ENCODE measurements around the gene SMIM10L1. TPM values are rescaled to one million over a fixed set of nuclear protein-coding genes. Genes with fewer than 3 reads are reported as not detected.

SMIM10L1 gene
- total and polyA plus RNA-seq, 2 donors (not counting 1 experiment from before 2014, with no cell fraction given), result 3.6 to 9.6 TPM

- DNase-seq (no peak), ATAC-seq (ENCODE audit: low read depth) (no peak)
- Histone ChIP-seq H3K9me3 (ENCODE audit: control extremely low read depth in 1 of 3, control insufficient read depth in 2 of 3, insufficient read depth in 1 of 3, low read length in 2 of 3) (peaks cover 0 to 1% (median under 1%) of the 10 kb centered on the region in 3 donors), H3K79me2 (ENCODE audit: control insufficient read depth, insufficient read depth, low read length) (no peaks in the 10 kb centered on the region), H3K4me2 (replicated peaks; ENCODE audit: low read depth, low read length, poor library complexity, severe bottlenecking) (no peak overlapping the region), H3K4me1 (ENCODE audit: control insufficient read depth in 2 of 2, insufficient read depth in 2 of 2, low read length in 2 of 2) (no peaks in the 10 kb centered on the region), H3K27ac (ENCODE audit: low read length in 2 of 2) (no peak overlapping the region), H4K20me1 (ENCODE audit: control insufficient read depth, insufficient read depth, low read length, poor library complexity, severe bottlenecking) (no peaks in the 10 kb centered on the region), H3K9ac (ENCODE audit: low read length) (no peak overlapping the region), H3K27me3 (replicated peaks in 1 of 4; ENCODE audit: control extremely low read depth in 1 of 4, control insufficient read depth in 3 of 4, insufficient read depth in 4 of 4, low read length in 3 of 4) (no peaks in the 10 kb centered on the region), H3K36me3 (replicated peaks in 1 of 2; ENCODE audit: control extremely low read depth in 1 of 2, control insufficient read depth in 1 of 2, extremely low read depth in 1 of 2, insufficient read depth in 2 of 2, low read length in 1 of 2) (no peaks in the 10 kb centered on the region), H3K4me3 (ENCODE audit: control extremely low read depth in 1 of 5, extremely low read depth in 1 of 5, insufficient read depth in 1 of 5, low read depth in 2 of 5, low read length in 4 of 5) (no peak overlapping the region), H2AFZ (ENCODE audit: insufficient read depth, low read depth, low read length, poor library complexity, severe bottlenecking) (no peak overlapping the region)
- Mint-ChIP-seq H3K9me3 (ENCODE audit: insufficient read depth) (no peaks in the 10 kb centered on the region), H3K27ac (no peak overlapping the region), H3K27me3 (no peaks in the 10 kb centered on the region), H3K4me1 (no peaks in the 10 kb centered on the region), H3K4me3 (no peak overlapping the region)
- intact Hi-C loops (cut with micrococcal nuclease), result no loop called here
- POLR2A ChIA-PET, result no interaction called here
- CTCF ChIA-PET, result interaction anchor here (0.8 kb wide), 1 partner anchor 9 kb away, joined by 3 read pairs; no protein-coding TSS in a partner anchor
- TF ChIP-seq CTCF (IDR thresholded peaks at IDR 0.05), result no peak
- 90% methylated on average over 1 of the region's 1 CpG for WGBS (ENCODE audit: insufficient coverage)
These were observed 38.1 kb downstream of the SMIM10L1 start for GRCh38 chr12:11209113-11209512.

Other genes starting within 250 kb of the SMIM10L1 start
- gene PRH2, start 242.0 kb upstream of the SMIM10L1 start, total RNA-seq, result not detected in 2 replicates
- 0.89 and 2.6 TPM in 2 replicates for gene PRH2, start 242.0 kb upstream of the SMIM10L1 start, polyA plus RNA-seq
- gene TAS2R14, start 231.9 kb upstream of the SMIM10L1 start, total RNA-seq, result 1.4 and 3.4 TPM in 2 replicates
- 2.8 and 4.3 TPM in 2 replicates for gene TAS2R14, start 231.9 kb upstream of the SMIM10L1 start, polyA plus RNA-seq
- gene TAS2R50, start 184.3 kb upstream of the SMIM10L1 start, total RNA-seq, result 1.9 and 2.0 TPM in 2 replicates
- 0.28 and 0.46 TPM in 2 replicates for gene TAS2R50, start 184.3 kb upstream of the SMIM10L1 start, polyA plus RNA-seq
- 3.4 and 4.0 TPM in 2 replicates for gene TAS2R20, start 172.9 kb upstream of the SMIM10L1 start, total RNA-seq
- 1.0 and 1.7 TPM in 2 replicates for gene TAS2R20, start 172.9 kb upstream of the SMIM10L1 start, polyA plus RNA-seq
- 3.6 and 5.7 TPM in 2 replicates for gene TAS2R19, start 148.6 kb upstream of the SMIM10L1 start, total RNA-seq
- 0.34 and 0.42 TPM in 2 replicates for gene TAS2R19, start 148.6 kb upstream of the SMIM10L1 start, polyA plus RNA-seq
- 5.0 and 5.7 TPM in 2 replicates for gene TAS2R31, start 139.8 kb upstream of the SMIM10L1 start, total RNA-seq
- 0.63 and 0.86 TPM in 2 replicates for gene TAS2R31, start 139.8 kb upstream of the SMIM10L1 start, polyA plus RNA-seq
- gene TAS2R46, start 108.9 kb upstream of the SMIM10L1 start, total RNA-seq, result 2.1 and 2.6 TPM in 2 replicates
- gene TAS2R46, start 108.9 kb upstream of the SMIM10L1 start, polyA plus RNA-seq, result 0.13 and 0.32 TPM in 2 replicates
- gene TAS2R43, start 78.9 kb upstream of the SMIM10L1 start, total RNA-seq, result 4.8 and 5.0 TPM in 2 replicates
- 0.17 TPM in 1 of 2 replicates, not detected in the other for gene TAS2R43, start 78.9 kb upstream of the SMIM10L1 start, polyA plus RNA-seq
- gene TAS2R30, start 36.5 kb upstream of the SMIM10L1 start, total RNA-seq, result 9.5 and 11.2 TPM in 2 replicates
- gene TAS2R30, start 36.5 kb upstream of the SMIM10L1 start, polyA plus RNA-seq, result not detected in 2 replicates
- gene TAS2R42, start 15.7 kb downstream of the SMIM10L1 start, total RNA-seq, result not detected in 2 replicates
- not detected in 2 replicates for gene TAS2R42, start 15.7 kb downstream of the SMIM10L1 start, polyA plus RNA-seq
- not detected in 2 replicates for gene PRB3, start 98.5 kb downstream of the SMIM10L1 start, total RNA-seq
- not detected in 2 replicates for gene PRB3, start 98.5 kb downstream of the SMIM10L1 start, polyA plus RNA-seq
- not detected in 2 replicates for gene PRB4, start 139.2 kb downstream of the SMIM10L1 start, total RNA-seq
- not detected in 2 replicates for gene PRB4, start 139.2 kb downstream of the SMIM10L1 start, polyA plus RNA-seq
- not detected in 2 replicates for gene PRB2, start 224.4 kb downstream of the SMIM10L1 start, total RNA-seq
- gene PRB2, start 224.4 kb downstream of the SMIM10L1 start, polyA plus RNA-seq, result not detected in 2 replicates

Data from B cell (primary cell).